ENCODE measurements around the gene DKKL1.

DNA sequence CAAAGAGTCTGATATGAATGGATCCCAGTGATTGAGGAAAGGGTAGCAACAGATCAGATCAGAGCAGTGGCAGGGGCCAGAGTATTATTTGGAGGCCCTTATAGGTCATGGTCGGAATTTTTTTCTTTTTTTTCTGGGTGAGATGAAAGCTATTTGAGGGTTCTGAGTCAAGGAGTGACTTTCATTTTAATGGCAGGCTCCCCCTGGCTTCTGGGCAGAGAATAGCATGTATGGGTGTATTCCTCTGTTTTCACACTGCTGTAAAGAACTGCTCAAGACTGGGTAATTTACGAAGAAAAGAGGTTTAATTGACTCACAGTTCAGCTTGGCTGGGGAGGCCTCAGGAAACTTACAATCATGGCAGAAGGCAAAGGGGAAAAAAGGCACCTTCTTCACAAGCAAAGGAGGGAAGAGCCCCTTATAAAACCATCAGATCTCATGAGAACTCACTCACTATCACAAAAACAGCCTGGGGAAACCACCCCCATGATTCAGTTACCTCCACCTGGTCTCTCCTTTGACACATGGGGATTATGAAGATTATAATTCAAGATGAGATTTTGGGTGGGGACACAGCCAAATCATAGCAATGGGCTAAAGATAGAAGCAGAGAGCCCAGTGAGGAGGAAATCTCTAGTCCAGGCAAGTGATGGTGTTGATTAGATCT, 35.7 kb upstream of the DKKL1 start:
- TF ChIP-seq, protein P1, sequence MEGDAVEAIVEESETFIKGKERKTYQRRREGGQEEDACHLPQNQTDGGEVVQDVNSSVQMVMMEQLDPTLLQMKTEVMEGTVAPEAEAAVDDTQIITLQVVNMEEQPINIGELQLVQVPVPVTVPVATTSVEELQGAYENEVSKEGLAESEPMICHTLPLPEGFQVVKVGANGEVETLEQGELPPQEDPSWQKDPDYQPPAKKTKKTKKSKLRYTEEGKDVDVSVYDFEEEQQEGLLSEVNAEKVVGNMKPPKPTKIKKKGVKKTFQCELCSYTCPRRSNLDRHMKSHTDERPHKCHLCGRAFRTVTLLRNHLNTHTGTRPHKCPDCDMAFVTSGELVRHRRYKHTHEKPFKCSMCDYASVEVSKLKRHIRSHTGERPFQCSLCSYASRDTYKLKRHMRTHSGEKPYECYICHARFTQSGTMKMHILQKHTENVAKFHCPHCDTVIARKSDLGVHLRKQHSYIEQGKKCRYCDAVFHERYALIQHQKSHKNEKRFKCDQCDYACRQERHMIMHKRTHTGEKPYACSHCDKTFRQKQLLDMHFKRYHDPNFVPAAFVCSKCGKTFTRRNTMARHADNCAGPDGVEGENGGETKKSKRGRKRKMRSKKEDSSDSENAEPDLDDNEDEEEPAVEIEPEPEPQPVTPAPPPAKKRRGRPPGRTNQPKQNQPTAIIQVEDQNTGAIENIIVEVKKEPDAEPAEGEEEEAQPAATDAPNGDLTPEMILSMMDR (IDR thresholded peaks at IDR 0.05) = peak; percentile 83
- no peak for TF ChIP-seq POLR2AphosphoS5 (IDR thresholded peaks at IDR 0.05; ENCODE audit: low read depth, low read length)
- no peak for TF ChIP-seq TCF7L2 (IDR thresholded peaks at IDR 0.05; ENCODE audit: low read depth, low read length)
- TF ChIP-seq, protein P2, sequence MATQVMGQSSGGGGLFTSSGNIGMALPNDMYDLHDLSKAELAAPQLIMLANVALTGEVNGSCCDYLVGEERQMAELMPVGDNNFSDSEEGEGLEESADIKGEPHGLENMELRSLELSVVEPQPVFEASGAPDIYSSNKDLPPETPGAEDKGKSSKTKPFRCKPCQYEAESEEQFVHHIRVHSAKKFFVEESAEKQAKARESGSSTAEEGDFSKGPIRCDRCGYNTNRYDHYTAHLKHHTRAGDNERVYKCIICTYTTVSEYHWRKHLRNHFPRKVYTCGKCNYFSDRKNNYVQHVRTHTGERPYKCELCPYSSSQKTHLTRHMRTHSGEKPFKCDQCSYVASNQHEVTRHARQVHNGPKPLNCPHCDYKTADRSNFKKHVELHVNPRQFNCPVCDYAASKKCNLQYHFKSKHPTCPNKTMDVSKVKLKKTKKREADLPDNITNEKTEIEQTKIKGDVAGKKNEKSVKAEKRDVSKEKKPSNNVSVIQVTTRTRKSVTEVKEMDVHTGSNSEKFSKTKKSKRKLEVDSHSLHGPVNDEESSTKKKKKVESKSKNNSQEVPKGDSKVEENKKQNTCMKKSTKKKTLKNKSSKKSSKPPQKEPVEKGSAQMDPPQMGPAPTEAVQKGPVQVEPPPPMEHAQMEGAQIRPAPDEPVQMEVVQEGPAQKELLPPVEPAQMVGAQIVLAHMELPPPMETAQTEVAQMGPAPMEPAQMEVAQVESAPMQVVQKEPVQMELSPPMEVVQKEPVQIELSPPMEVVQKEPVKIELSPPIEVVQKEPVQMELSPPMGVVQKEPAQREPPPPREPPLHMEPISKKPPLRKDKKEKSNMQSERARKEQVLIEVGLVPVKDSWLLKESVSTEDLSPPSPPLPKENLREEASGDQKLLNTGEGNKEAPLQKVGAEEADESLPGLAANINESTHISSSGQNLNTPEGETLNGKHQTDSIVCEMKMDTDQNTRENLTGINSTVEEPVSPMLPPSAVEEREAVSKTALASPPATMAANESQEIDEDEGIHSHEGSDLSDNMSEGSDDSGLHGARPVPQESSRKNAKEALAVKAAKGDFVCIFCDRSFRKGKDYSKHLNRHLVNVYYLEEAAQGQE (IDR thresholded peaks at IDR 0.05; ENCODE audit: insufficient read depth in 1 of 2, low read depth in 2 of 2, low read length in 1 of 2) = no peak
- no peak for TF ChIP-seq SIN3A (IDR thresholded peaks at IDR 0.05; ENCODE audit: borderline replicate concordance, insufficient read depth, low read depth, low read length)

Data from Panc1 (cell line).